GM21381 (cell line): ENCODE measurements around the gene ITIH1.
A peak's percentile ranks its signal among the peaks of the same experiment; 100 is the strongest.
"Not testable (repeated sequence)": the region's sequence is repeated elsewhere in the genome, so short reads cannot be mapped to it uniquely, and the experiment has no call there.

Experiments used
- ATAC-seq: cut with Tn5 transposase; IDR thresholded peaks from one replicate; pipeline ENCODE4 v1.9.1; 2021; ENCODE audit warnings: mild to moderate bottlenecking, moderate library complexity; ENCODE audit not compliant: unreplicated experiment

ITIH1 gene, protein sequence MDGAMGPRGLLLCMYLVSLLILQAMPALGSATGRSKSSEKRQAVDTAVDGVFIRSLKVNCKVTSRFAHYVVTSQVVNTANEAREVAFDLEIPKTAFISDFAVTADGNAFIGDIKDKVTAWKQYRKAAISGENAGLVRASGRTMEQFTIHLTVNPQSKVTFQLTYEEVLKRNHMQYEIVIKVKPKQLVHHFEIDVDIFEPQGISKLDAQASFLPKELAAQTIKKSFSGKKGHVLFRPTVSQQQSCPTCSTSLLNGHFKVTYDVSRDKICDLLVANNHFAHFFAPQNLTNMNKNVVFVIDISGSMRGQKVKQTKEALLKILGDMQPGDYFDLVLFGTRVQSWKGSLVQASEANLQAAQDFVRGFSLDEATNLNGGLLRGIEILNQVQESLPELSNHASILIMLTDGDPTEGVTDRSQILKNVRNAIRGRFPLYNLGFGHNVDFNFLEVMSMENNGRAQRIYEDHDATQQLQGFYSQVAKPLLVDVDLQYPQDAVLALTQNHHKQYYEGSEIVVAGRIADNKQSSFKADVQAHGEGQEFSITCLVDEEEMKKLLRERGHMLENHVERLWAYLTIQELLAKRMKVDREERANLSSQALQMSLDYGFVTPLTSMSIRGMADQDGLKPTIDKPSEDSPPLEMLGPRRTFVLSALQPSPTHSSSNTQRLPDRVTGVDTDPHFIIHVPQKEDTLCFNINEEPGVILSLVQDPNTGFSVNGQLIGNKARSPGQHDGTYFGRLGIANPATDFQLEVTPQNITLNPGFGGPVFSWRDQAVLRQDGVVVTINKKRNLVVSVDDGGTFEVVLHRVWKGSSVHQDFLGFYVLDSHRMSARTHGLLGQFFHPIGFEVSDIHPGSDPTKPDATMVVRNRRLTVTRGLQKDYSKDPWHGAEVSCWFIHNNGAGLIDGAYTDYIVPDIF

DNA sequence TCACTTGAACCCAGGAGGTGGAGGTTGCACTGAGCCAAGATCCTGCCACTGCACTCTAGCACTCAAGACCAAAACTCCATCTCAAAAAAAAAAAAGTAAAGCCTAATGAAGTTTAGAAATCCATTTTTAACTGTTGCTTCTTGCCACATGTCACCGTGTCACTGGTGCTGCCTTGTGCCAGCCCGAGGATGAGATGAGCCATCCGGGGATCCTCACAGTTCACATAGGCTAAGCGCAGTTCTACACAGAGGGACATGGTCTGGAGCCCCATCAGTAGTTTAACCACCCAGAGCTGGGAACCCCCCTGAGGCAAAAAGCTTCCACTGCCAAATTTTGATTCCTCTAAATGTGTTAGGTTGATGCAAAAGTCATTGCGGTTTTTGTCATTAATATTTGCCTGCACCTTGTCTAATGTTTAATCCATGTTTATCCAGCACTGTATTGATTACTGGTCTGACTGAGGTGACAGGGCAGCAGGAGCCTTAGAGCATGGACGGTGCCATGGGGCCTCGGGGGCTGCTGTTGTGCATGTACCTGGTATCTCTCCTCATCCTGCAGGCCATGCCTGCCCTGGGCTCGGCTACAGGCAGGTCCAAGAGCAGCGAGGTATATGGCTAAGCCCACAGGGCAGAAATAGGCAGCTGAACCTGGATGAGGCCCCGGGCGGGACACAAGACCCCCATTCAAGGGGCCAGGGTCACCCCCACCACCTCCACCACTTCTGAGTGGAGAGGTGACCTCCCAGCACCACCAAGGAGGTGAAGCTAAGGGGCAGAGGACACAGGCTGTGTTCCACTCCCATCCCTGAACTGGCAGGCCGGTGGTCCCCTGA lies at the start of gene ITIH1:
Gene ITIH1, plus strand, starts transcription at position 473 of the 832 bp plus-strand sequence. Its CDS starts 17 bp downstream, at position 490.
- ATAC-seq, result no peak

DNA sequence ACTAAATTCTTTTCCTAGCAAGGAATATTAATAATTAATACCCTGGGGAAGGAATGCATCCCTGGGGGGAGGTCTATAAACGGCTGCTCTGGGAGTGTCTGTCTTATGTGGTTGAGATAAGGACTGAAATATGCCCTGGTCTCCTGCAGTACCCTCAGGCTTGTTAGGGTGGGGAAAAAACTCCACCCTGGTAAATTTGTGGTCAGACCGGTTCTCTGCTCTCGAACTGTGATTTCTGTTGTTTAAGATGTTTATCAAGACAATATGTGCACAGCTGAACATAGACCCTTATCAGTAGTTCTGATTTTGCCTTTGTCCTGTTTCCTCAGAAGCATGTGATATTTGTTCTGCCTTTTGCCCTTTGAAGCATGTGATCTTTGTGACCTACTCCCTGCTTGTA lies 48.6 kb upstream of the ITIH1 start:
- ATAC-seq, result not testable (repeated sequence)

DNA sequence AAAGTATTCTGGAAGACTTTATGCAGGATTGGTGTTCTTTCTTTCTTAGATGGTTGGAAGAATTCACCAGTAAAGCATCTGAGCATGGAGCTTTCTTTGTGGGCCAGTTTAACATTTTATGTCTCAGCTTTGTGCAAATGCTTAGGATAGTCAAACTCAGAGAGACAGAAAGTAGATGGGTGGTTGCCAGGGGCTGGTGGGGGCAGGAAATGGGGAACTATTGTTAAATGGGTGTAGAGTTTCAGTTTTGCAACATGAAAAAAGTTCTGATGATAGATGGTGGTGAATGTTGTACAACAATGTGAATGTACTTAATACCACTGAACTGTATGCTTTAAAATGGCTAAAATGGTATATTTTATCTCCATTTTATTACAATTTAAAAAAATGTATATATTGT lies 46.7 kb upstream of the ITIH1 start:
- no peak for ATAC-seq

DNA sequence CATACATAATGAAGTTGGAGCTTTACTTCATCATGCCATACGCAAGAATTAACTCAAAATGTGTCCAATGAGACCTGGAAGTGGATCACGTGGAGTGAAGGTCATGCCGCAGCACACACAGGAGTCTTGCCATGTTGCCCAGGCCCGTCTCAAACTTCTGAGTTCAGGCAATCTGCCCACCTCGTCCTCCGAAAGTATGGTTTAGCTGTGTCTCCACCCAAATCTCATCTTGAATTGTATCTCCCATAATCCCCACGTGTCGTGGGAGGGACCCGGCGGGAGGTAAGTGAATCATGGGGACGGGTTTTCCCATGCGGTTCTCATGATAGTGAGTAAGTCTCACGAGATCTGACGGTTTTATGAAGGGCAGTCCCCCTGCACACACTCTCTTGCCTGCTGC lies 45.8 kb upstream of the ITIH1 start:
- ATAC-seq, result no peak

DNA sequence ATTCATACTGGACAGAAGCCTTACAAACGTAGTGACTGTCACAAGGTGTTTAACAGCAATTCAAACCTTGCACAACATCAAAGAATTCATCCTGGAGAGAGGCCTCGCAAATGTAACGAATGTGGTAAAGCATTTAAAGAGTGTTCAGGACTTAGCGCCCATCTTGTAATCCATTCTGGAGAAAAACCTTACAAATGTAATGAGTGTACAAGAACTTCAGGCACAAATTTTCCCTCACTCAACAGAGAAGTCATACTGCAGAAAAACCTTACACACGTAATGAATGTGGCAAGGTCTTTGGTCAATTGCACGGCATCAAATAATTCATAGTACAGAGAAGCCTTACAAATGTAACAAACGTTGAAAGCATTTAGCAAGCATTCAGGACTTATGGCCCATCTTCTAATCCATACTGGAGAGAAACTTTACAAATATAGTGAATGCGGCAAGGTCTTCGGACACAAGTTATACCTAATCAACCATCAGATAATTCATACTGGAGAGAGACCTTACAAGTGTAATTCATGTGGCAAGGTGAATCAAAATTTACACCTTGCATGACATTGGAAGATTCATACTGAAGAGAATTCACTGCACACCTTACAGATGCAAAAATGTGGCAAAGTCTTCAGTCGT lies 44.0 kb upstream of the ITIH1 start:
- ATAC-seq, result no peak

DNA sequence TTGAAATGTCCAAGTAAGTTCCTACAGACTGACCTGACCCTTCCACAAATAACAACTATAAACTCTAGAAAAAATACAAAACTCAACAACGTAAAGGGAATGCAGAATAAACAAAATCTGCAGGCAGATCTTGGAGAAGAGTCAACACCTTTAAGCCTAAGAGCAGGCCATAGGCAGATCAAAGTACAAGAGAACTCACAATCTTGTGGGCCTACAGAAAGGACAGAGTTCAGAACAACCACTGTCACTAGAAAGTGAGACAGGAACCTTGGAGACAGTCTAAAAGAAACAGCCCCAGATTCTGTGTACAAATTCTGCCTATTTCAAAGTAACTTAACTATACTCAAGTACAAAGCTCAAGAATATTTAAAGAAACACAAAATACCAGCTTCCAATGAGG lies 37.7 kb upstream of the ITIH1 start:
- no peak for ATAC-seq

DNA sequence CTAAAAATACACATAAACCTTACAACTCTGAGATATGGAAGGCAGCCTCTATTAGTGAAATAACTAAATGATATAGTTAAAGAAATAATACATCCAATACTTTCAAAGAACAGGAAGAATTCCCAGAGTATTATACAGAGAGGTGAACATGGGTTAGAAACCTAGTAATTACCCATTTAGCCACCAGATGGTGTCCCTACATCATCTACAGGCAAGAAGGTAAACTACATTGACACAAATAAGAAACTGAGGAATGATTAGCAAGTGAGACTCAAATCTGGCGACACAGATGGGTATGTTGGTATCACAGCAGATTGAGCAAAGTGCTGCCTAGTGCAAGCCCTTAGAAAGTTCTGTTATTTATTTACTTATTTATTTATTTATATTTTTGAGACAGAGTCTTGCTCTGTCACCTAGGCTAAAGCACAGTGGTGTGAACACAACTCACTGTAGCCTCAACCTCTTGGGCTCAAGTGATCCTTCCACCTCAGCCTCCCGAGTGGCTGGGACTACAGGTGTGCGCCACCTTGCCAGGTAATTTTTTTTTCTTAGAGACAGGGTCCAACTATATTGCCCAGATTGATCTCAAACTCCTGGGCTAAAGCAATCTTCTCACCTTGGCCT lies 34.9 kb upstream of the ITIH1 start:
- ATAC-seq, result no peak

DNA sequence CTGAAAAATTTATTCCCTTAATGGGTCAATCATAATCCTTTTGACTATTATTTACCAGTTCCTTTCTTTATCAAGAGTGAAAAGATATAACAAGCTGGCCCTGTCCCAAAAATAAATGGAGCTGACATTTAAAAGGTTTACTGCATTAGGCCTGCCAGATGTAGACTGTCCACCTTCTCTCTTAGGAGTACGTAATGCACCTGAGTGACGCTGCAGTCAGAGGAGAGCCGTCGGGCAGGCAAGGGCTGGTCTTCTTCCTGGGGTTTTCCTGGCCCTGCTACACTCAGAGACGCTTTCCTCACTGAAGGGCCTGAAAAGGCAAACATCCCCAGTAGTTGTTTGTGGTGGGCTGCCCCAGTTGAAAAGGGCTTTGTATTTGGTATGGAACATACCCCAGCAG lies 34.2 kb upstream of the ITIH1 start:
- ATAC-seq, result no peak

DNA sequence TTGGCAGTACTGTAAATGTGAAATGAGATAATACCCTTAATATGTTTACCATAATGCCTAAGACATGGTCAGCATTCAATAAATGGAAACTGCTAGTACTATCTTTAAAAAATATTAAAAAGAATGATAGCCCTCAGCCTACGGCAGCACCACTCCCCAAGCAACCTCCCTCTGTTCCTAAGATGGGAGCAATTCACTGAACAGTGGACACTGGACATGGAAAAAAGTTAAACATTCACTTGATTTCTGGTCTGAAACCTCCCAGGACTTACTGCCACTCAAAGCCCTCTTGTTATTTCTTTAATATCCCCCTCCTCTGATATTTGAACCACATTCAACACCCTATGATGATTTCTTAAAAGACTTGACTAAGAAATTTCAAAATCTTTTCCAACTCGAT lies 33.7 kb upstream of the ITIH1 start:
- no peak for ATAC-seq

DNA sequence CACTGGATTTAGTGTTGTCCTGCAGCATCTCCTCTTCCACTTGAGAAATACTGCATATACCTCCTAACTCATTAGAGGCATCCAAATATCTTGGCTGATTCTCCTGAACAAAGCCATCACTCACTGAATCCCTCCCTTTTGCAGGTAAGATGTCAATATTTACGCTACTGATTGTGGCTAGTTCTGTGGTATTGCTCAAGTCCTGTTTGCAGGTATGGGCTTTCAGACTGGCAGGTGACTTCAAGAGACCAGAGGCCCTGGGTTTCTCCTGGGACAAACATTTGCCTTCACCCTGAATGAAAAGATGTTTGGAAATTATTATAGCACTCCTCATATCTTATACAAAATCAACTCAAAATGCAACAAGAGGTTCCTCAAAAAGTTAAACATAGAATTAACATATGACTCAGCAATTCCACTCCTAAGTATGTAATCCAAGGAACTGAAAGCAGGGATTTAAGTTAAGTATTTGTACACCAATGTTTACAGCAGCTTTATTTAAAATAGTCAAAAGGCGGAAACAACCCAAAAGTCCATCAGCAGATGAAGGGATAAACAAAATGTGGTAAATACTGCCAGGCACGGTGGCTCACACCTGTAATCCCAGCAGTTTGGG lies 25.2 kb upstream of the ITIH1 start:
- ATAC-seq, result no peak

DNA sequence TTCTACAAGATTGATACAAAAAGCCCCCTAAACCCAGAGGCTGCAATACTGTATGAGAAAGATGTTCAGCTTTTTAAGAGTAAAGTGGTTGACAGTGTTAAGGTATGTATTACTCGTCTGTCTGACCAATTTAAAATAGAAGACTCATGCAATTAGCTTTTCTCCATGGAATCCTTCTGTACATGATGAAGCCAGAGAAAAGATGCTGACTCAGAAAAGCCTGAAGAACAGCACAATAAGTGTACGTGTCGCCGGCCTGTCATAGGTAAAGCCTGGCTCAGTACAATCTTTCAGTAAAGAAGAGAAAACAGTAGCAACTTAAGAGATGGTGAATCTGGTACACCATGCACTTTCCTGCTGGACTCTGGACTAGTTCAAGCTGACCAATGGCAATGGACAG lies 23.0 kb upstream of the ITIH1 start:
- ATAC-seq, result no peak

DNA sequence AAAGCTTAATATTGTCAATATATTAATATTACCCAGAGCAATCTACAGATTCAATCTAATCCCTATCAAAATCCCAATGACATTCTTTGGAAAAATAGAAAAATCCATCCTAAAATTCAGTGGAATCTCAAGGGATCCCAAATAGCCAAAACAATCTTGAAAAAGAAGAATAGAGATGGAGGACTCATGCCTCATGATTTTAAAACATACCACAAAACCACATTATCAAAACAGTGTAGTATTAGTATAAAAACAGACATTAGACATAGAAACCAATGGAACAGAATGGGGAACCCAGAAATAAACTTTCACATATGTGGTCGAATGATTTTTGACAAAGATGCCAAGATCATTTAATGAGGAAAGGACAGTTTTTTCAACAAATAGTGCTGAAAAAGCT lies 21.3 kb upstream of the ITIH1 start:
- no peak for ATAC-seq

DNA sequence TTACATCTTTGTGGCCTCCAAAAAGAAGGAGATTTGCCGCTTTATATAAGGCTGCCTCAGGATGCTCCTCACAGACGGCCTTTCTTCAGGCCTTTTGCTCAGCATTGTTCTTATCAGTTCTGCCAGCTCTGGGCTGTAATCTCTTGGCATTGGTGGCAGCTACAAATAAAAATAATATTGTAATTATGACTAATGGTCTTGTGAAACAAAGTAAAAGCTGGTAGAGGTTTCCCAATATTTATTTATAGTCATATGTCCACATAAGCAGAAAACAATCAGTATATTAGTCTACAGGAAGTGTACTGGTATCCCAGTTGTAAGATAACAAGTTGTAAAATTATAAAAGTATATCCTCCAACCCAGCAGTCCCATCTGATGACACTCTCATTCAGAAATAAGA lies 13.9 kb upstream of the ITIH1 start:
- ATAC-seq, result no peak

DNA sequence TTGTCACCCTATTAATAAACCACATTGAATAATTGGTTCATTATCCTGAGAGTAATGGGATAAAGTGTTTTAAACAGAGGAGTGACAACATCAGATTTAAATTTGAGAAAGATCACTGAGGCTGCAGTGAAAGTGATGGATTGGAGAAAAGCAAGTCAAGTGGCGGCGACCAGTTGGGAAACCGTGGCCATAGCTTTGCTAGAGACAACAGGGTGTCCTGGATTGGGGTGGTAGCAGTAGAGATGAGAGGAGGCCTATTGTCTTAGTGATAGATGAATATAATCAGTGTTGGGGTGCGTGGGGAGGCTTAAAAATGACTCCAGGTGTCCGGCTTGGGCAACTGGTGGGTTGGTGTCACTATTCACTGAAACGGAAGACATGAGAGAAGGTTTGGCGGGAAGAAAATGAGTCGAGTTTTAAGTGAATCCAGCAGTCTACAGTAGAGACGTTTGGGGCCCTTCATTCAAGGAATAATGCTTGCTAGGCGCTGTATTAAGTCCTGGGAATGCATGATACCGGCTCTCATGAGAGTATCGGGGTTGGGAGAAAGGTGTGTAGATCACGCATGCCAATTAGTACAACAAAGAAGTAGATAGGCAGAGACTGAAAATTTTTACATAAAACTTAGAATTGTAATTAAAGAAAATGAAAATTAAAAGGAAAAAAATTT lies 7.5 kb upstream of the ITIH1 start:
- ATAC-seq, result no peak

DNA sequence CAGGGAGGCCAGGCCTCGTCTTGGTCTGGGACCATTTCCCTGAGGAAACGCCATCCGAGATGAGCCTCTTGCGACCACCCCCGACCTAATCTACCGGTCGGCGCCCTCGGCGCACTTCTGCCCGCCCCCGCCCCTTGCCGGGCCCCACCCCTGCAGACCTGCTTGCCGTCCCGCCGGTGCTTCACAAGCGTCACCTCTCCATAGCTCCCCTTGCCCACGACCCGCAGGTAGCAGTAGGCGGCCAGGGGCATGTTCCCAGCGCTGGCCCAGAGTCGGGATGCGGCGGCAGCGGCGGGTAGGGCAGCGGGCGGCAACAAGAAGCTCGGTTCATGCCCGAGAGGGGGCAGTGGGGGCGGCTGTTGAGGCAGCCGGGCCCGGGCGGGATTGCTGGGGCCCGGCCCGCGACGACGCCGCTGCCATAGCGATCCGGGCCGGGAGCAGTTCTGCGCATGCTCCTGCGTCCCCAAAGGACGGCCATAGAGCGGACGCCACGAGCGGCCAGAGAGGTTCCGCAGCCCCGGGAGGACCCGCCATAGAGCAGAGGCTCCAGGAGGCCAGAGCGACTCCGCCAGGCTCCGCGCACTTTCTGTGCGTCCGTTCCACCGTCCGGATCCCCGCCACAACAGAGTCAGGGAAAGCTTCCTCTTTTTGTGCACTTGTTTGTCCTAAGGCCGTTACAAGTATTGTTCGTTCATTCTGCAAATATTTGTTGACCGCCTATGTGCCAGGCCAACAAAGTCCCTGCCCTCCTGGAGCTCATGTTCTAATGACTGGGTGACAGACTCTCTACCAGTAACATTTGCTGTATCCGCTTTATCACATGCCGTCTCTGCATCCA lies 6.7 kb upstream of the ITIH1 start, which contains the start of gene NEK4:
Gene NEK4, minus strand, starts transcription at position 445 of the 838 bp plus-strand sequence. Its CDS starts 194 bp downstream, at position 251.
- peak; percentile 97 for ATAC-seq

DNA sequence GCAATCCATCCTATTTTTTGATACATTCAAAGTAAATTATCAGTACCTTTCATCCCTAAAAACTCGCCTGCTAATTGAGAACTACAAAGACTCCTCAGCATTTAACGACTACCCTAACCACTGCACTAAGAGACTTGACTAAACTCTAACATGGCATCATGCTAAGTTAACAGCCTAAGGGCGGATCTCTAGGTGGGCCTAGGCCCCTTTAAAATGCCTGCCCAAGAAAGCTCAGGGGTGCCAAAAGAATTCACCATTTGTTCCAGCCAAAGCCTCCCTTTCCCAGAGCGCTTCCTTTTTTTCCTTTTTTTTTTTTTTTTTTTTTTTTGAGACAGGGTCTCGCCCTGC lies 6.1 kb upstream of the ITIH1 start:
- ATAC-seq, result no peak

DNA sequence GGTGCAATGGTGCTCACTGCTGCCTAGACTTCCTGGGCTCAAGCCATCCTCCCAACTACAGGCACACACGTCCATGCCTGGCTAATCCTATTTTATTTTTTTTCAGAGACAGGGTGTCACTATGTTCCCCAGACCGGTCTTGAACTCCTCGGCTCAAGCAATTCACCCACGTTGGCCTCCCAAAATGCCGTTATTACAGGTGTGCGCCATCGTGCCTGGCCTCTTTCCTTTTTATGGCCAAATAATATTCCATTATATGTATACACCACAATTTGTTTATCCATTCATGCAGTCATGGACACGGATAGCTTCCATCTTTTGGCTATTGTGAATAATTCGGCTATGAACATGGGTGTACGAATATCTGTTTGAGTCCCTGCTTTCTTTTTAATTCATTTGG lies 5.7 kb upstream of the ITIH1 start:
- ATAC-seq, result no peak

DNA sequence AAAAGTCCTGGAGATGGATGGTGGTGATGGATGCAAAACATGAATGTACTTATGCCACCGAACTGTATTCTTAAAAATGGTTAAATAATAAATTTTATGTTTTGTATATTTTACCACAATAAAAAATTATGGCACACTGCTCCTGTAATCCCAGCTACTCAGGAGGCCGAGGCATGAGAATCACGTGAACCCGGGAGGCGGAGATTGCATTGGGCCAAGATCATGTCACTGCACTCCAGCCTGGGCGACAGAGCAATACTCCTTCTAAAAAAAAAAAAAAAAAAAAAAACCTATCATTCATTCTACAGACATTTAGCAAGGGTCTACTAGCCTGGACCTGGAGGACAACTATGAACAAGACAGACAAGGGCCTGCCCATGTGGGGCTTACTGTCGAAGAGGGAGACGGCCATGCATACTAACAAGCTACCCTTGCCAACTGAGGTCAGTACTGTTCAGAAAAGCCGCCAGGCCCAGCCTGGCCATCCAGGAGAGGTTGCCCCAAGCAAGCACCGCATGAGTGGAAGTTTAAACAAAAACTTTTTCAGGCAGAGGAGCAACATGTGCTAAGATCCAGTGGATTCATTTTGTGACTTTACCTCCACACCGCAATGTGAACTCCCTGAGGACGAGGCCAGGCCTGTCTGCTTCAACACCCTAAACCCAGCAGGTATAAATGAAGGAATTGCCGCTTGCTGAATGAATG lies 3.9 kb upstream of the ITIH1 start:
- ATAC-seq, result no peak
